Esophagus muscularis mucosa (tissue), 4 donors: ENCODE measurements around the gene RNF130.

Experiments
- EP300 ChIP-seq: sonication (generic); formaldehyde crosslinking; IDR thresholded peaks from one replicate; pipeline ENCODE4 v1.6.1; 2017; ENCODE audit warnings: antibody characterized with exemption
- POLR2A ChIP-seq: fragments of 450-650 bp; IDR thresholded peaks from one replicate; pipeline ENCODE4 v1.6.1; 2017; ENCODE audit warnings: antibody characterized with exemption, moderate library complexity, mild to moderate bottlenecking, low read depth
- POLR2AphosphoS5 ChIP-seq, 2 donors: sonication (generic); formaldehyde crosslinking; IDR thresholded peaks; one replicate each; pipeline ENCODE4 v1.6.1; 2017; ENCODE audit warnings: antibody characterized with exemption in 2 of 2
- TF ChIP-seq, protein P1 (sequence below), 3 experiments: fragments of 200-600 bp in 2 of 3; fragments of 450-650 bp in 1 of 3; sonication (generic) in 2 of 3; IDR thresholded peaks; one replicate each; pipeline ENCODE4 v1.5.1; 2017 to 2019; ENCODE audit warnings: antibody characterized with exemption in 3 of 3, mild to moderate bottlenecking in 2 of 3, moderate library complexity in 1 of 3

DNA sequence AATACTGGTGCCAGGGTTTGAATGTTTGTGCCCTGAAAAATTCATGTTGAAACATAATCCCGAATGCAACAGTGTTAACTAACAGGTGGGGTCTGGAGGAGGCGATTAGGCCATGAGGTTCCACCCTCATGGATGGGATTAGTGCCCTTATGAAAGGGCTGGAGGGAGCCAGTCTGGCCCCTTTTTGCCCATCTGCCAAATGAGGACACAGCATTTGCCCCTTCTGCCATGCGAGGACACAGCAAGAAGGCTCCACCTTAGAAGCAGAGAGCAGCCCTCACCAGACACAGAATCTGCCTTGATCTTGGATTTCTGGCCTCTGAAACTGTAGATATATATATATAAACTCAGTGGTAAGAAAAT is 32.6 kb upstream of the RNF130 start:
- TF ChIP-seq, protein P1, sequence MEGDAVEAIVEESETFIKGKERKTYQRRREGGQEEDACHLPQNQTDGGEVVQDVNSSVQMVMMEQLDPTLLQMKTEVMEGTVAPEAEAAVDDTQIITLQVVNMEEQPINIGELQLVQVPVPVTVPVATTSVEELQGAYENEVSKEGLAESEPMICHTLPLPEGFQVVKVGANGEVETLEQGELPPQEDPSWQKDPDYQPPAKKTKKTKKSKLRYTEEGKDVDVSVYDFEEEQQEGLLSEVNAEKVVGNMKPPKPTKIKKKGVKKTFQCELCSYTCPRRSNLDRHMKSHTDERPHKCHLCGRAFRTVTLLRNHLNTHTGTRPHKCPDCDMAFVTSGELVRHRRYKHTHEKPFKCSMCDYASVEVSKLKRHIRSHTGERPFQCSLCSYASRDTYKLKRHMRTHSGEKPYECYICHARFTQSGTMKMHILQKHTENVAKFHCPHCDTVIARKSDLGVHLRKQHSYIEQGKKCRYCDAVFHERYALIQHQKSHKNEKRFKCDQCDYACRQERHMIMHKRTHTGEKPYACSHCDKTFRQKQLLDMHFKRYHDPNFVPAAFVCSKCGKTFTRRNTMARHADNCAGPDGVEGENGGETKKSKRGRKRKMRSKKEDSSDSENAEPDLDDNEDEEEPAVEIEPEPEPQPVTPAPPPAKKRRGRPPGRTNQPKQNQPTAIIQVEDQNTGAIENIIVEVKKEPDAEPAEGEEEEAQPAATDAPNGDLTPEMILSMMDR (IDR thresholded peaks at IDR 0.05), result no peak
- no peak for TF ChIP-seq POLR2A
- no peak for TF ChIP-seq EP300
- TF ChIP-seq POLR2AphosphoS5 (IDR thresholded peaks at IDR 0.05), result no peak
